Kidney epithelial cell (primary cell): Measurements from ENCODE around the gene L3MBTL4. TPM values are rescaled to one million over a fixed set of nuclear protein-coding genes. Genes with fewer than 3 reads are reported as not detected.

Source experiments
- DNase-seq: peaks from one replicate; pipeline ENCODE4 v3.0.0-alpha.2; 2010; ENCODE audit warnings: low read depth
- H3K27me3 ChIP-seq: 2 replicates; pipeline ENCODE4 v1.6.0; 2011; ENCODE audit warnings: low read length; ENCODE audit not compliant: control insufficient read depth, insufficient read depth
- H3K36me3 ChIP-seq: 2 replicates; pipeline ENCODE4 v1.5.1; 2011; ENCODE audit warnings: low read length; ENCODE audit not compliant: control insufficient read depth, insufficient read depth
- H3K4me3 ChIP-seq: 2 replicates; pipeline ENCODE4 v1.5.1; 2011; ENCODE audit warnings: low read depth, mild to moderate bottlenecking, control low read depth, low read length
- total RNA-seq: library from RNA; depleted of rRNA; stranded (reverse); fragments of >200 nt; gene quantifications from 2 replicates; pipeline ENCODE4 v1.2.3, GENCODE V29; 2015
- TF ChIP-seq, protein P1 (sequence below): IDR thresholded peaks from 2 replicates; pipeline ENCODE4 v1.5.1; 2011; ENCODE audit warnings: mild to moderate bottlenecking, moderate library complexity, low read length, control low read depth, inconsistent platforms; ENCODE audit not compliant: insufficient read depth, poor library complexity, severe bottlenecking

The L3MBTL4 gene
- total RNA-seq, 1 donor from 2014 or later: 9.8 TPM

DNA sequence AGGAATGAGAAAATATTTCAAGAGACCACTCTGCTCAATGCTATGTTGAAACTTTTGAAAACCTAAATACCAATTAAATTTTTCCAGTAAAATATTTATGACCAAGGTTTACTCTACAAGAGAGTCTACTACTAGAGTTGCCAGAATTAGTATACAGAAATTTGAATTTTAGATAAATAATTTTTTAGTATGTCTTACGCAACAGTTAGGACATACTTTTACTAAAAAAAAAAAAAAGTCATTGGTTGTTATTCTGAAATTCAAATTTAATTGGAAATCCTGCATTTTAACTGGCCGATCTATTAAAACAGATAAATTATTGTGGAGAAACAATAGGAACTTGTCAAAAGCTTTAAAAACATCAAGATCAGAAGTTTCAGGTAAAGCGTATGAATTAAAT, 470.3 kb downstream of the L3MBTL4 start:
- Histone ChIP-seq H3K36me3 (no peaks in the 10 kb centered on the region), H3K4me3 (no peak overlapping the region), H3K27me3 (no peaks in the 10 kb centered on the region)
- no peak for DNase-seq
- TF ChIP-seq, protein P1, sequence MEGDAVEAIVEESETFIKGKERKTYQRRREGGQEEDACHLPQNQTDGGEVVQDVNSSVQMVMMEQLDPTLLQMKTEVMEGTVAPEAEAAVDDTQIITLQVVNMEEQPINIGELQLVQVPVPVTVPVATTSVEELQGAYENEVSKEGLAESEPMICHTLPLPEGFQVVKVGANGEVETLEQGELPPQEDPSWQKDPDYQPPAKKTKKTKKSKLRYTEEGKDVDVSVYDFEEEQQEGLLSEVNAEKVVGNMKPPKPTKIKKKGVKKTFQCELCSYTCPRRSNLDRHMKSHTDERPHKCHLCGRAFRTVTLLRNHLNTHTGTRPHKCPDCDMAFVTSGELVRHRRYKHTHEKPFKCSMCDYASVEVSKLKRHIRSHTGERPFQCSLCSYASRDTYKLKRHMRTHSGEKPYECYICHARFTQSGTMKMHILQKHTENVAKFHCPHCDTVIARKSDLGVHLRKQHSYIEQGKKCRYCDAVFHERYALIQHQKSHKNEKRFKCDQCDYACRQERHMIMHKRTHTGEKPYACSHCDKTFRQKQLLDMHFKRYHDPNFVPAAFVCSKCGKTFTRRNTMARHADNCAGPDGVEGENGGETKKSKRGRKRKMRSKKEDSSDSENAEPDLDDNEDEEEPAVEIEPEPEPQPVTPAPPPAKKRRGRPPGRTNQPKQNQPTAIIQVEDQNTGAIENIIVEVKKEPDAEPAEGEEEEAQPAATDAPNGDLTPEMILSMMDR: no peak

DNA sequence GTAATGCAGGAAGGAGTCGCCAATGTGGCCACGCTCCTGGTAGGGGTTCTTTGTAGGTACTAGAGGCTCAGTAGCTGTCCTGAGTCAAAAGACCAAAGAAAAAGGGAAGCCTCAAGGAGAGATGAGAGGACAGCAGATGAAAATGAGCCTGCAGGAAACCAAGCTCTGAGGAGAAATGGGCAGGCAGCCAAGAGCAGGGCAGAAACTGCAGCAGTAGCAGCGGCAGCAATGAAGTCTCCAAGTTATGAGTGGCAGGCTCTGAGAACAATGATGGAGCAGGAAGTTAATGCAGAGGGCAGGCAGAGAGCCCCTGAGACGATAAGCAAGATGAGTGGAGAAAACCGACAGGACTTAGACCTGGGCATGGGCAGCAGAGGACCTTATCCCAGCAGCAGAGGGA, 471.2 kb downstream of the L3MBTL4 start:
- DNase-seq: no peak
- TF ChIP-seq, protein P1: no peak
- Histone ChIP-seq H3K36me3 (no peaks in the 10 kb centered on the region), H3K27me3 (no peaks in the 10 kb centered on the region), H3K4me3 (no peak overlapping the region)

DNA sequence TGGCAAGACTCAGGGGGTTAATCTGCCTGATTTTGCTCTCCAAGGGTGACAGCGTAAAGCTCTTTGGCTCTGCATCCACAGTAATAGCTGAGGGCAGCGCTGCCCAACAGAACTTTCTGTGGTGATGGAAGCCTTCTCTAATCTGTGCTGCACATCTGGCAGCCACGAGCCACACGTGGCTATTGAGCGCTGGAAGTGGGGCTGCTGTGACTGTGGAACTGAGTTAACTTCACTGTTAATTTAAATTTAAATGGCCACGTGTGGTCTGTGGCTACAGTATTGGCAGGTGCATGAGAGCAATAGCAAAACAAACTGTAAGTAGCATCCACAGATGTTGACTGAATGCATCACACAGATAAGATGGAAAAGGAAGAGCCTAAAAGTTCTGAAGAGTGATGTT, 472.1 kb downstream of the L3MBTL4 start:
- DNase-seq: no peak
- Histone ChIP-seq H3K27me3 (no peaks in the 10 kb centered on the region), H3K4me3 (no peak overlapping the region), H3K36me3 (no peaks in the 10 kb centered on the region)
- TF ChIP-seq, protein P1: no peak

DNA sequence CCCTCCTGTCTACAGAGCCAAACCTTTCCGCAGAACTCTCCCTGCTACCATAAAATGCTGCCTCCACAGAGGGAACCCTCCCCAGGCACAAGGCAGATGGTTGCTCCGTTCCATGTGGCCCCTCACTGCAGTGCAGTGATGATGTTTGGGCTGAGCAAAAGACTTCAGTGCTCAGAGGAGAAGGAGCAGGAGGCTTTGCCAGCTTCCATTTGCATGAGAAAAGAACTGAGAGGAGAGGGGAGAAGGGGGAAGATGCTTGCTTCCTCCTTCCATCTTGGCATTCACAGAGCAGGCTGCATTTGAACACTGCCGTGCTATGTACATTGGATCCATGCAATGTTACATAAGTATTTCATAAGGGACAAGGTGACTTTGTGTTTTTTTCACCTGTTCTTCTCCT, 472.8 kb downstream of the L3MBTL4 start:
- no peaks in the 10 kb centered on the region for H3K27me3 ChIP-seq
- H3K36me3 ChIP-seq: no peaks in the 10 kb centered on the region
- DNase-seq: no peak
- H3K4me3 ChIP-seq: no peak overlapping the region
- TF ChIP-seq, protein P1: no peak

DNA sequence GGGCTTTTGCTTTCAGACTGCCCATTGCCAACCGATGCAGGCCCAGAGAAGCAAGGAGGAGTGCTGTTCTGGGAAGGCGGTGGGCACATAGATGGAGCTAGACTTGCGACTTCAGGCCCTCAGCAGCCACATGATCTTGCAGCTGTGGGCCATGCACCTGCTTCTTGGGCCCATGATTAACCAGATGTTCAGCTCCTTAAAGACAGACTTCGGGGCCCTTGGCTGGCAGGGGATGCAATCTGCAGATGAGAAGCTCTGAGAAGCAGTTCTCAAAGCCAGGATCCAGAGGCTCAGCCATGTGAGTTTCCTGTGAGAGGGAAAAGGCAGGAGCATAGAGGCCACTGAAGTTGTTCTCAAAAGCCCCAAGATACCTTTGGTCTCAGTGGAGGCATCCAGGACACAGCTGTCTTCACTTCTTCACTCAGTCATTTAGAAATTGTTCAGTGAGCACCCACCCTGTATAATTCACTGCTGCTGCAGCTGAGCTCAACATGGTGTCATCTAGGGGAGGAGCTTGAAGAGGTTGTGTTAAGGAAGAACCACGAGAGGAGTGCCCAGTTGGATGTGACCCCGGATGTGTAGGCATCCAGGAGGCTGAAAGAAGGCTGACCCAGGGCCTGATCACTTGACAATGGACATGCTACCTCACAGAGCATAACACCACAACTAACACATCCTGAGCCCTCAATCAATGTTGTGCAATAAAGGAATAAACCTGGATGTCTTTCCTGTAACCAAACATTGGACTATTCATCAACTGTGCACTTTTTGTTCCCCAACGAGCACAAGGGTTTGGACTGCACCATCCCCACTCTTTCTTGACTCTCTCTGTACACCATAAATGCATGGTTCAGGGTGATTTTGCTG, 474.7 kb downstream of the L3MBTL4 start:
- DNase-seq: no peak
- TF ChIP-seq, protein P1: no peak
- H3K4me3 ChIP-seq: no peak overlapping the region
- H3K36me3 ChIP-seq: no peaks in the 10 kb centered on the region
- no peaks in the 10 kb centered on the region for H3K27me3 ChIP-seq

DNA sequence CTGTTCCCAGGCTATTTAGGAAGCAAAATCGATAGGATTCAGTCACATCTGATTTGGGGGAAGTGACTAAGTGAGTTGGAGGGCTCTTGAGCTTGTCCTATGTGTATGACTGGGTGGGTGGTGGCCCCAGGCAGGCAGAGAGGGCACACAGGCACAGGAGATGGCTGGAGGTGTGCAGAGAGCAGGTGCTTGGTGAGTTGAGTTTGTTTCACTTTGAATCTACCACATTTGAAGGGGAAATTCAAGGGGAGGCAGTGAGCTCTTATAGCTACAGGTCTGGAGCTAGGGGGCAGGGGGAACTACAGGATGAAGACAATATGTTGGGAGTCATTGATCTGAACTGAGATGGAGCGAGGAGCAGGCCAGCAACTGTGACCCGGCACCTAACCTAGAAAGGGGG, 476.9 kb downstream of the L3MBTL4 start:
- H3K36me3 ChIP-seq: no peaks in the 10 kb centered on the region
- H3K4me3 ChIP-seq: no peak overlapping the region
- DNase-seq: no peak
- TF ChIP-seq, protein P1: no peak
- no peaks in the 10 kb centered on the region for H3K27me3 ChIP-seq
